Stimulated activated CD4-positive, alpha-beta T cell treated with anti-CD3 and anti-CD28 coated beads, Interleukin-1b, Interleukin-23, amount 100 ng/mL, for 4 hours (primary cell): ENCODE data around the gene CCT6B.

Experiments used
- DNase-seq, 2 donors: peaks; one replicate each; pipeline ENCODE4 v3.0.0-alpha.2; 2020; ENCODE audit warnings: low read depth in 2 of 2

The CCT6B gene

GRCh38 chr17:34884597-34884996 lies 76.7 kb downstream of the CCT6B start:
- no peak for DNase-seq

DNA sequence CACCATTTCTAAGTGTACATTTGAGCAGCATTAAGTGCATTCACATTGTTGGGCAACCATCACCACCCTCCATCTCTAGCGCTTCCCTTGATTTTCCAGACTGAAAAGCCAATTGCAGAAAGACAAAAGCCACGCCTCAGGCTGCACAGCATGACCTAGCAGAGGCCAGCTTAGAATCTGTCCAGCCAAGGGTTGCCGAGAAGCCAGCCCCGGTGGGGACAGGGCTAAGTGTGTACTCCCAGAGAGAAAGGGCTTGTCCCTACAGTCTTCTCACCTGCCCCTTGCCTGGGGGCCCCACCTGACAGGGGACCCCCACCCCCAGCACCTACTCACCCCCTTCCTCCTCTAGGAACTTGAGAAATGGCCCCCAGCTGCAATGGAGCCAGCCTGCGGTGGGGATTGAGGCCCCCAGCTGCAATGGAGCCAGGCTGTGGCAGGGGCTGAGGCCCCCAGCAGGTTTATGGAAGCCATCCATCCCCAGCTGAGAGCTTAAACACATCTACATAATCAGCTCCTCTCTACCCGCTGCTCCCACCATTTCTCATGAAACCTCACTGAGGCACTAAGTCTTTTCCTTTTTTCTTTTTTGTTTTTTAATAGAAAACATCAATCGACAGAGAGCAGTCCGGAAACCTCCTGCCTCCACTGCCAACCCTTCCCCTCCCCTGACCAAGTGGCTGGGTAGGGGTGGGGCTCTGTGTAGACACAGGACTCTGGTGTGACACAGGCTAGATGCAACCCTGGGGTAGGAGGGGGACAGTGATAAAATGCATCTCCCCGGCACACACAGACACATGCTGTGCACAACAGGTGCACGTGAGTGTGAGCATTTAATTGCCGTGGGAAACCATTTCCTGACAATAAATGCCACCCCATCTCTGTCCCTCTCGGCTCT lies 77.9 kb downstream of the CCT6B start:
- no peak for DNase-seq

DNA sequence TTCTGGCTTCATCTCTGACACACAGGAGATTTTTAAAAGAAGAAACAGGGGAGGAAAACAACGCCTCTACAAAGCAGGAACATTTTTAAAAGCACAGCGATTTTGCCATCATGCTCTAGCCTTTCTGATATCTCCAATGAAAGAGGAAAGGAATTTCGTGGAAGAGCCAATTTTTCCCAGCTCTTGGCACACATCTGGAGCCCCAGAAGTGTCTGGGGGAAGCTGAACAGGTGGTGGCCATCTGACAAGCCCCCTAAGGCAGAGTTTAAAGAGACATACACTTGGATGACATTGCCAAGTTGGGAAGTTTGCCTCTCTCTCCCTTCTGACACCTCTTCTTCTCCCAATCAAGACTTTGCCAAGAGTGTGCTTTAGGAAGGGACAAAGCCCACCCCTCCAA lies 82.1 kb downstream of the CCT6B start:
- no peak for DNase-seq
